Mammary epithelial cell (primary cell): ENCODE data around the gene PARVB.

Source experiments
- EZH2 ChIP-seq: IDR thresholded peaks from 2 replicates; pipeline ENCODE4 v1.6.1; 2012; ENCODE audit warnings: low read length, inconsistent platforms, borderline replicate concordance
- TF ChIP-seq, protein P1 (sequence below), 2 donors: IDR thresholded peaks in 1 of 2; conservative IDR thresholded peaks in 1 of 2; 2 replicates each; pipeline ENCODE4 v1.5.1; 2011 to 2012; ENCODE audit warnings: inconsistent platforms in 2 of 2, low read length in 2 of 2, mild to moderate bottlenecking in 2 of 2, control low read depth in 1 of 2, low read depth in 1 of 2; ENCODE audit not compliant: insufficient read depth in 1 of 2; ENCODE audit errors: extremely low read depth in 1 of 2

DNA sequence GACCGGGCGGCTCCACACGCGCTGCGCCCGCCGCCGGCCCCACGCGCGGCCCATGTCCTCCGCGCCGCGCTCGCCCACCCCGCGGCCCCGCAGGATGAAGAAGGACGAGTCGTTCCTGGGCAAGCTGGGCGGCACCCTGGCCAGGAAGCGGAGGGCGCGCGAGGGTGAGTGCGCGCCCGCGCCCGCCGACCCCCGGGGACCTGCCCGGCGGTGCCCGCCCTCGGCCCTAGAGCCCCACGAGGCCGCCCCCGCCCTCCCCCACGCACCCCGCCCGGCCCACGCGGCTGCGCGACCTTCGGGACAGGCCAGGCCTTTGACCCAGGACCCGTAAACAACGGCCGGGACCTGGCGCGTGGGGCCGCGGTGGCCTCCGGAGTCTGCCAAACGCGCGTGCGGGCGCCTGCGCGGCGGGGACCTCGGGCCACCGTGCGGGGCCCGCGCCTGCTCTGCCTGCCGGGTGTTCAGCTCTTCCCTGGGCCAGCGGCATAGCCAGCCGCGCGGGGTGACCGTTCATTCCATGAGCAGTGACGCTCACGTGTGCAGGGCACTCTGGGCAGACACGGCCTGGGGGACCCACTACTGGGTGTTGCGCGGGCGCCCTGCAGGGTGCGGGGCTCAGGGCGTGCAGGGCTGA is at the start of gene PARVB:
- TF ChIP-seq, protein P1, sequence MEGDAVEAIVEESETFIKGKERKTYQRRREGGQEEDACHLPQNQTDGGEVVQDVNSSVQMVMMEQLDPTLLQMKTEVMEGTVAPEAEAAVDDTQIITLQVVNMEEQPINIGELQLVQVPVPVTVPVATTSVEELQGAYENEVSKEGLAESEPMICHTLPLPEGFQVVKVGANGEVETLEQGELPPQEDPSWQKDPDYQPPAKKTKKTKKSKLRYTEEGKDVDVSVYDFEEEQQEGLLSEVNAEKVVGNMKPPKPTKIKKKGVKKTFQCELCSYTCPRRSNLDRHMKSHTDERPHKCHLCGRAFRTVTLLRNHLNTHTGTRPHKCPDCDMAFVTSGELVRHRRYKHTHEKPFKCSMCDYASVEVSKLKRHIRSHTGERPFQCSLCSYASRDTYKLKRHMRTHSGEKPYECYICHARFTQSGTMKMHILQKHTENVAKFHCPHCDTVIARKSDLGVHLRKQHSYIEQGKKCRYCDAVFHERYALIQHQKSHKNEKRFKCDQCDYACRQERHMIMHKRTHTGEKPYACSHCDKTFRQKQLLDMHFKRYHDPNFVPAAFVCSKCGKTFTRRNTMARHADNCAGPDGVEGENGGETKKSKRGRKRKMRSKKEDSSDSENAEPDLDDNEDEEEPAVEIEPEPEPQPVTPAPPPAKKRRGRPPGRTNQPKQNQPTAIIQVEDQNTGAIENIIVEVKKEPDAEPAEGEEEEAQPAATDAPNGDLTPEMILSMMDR (conservative IDR thresholded peaks at IDR 0.05 in 1 of 2, IDR thresholded peaks at IDR 0.05 in 1 of 2; ENCODE audit: extremely low read depth in 1 of 2, insufficient read depth in 1 of 2, low read depth in 1 of 2, low read length in 2 of 2) = no peak
- no peak for TF ChIP-seq EZH2
